Stimulated activated CD4-positive, alpha-beta T cell treated with anti-CD3 and anti-CD28 coated beads, Interleukin-1b, Interleukin-23, amount 100 ng/mL, for 24 hours (primary cell): Measurements from ENCODE around the gene EPC1.
A peak's percentile ranks its signal among the peaks of the same experiment; 100 is the strongest.

Source experiments
- DNase-seq, 4 experiments: peaks; one replicate each; pipeline ENCODE4 v3.0.0-alpha.2; 2020; ENCODE audit warnings: low read depth in 4 of 4, low spot score in 1 of 4

EPC1 gene

GRCh38 chr10:32338262-32338661, 8.7 kb downstream of the EPC1 start:
- DNase-seq = no peak

GRCh38 chr10:32337350-32337749, 9.6 kb downstream of the EPC1 start:
- no peak for DNase-seq

GRCh38 chr10:32333849-32334248, 13.1 kb downstream of the EPC1 start:
- DNase-seq = no peak

GRCh38 chr10:32332299-32332750, 14.6 kb downstream of the EPC1 start:
- DNase-seq = peak; percentile 49 to 68 (median 52)

GRCh38 chr10:32331606-32332005, 15.4 kb downstream of the EPC1 start:
- DNase-seq = no peak

- no peak for DNase-seq
These were observed 16.7 kb downstream of the EPC1 start for GRCh38 chr10:32330214-32330613.

GRCh38 chr10:32329061-32329460, 17.9 kb downstream of the EPC1 start:
- no peak for DNase-seq

GRCh38 chr10:32328499-32328898, 18.5 kb downstream of the EPC1 start:
- no peak for DNase-seq

- no peak for DNase-seq
These were observed 19.6 kb downstream of the EPC1 start for GRCh38 chr10:32327364-32327691.

- DNase-seq = no peak
These were observed 20.1 kb downstream of the EPC1 start for GRCh38 chr10:32326680-32327363.

GRCh38 chr10:32326119-32326518, 20.8 kb downstream of the EPC1 start:
- no peak for DNase-seq

GRCh38 chr10:32323051-32323450, 23.9 kb downstream of the EPC1 start:
- no peak for DNase-seq

- no peak for DNase-seq
These were observed 25.8 kb downstream of the EPC1 start for GRCh38 chr10:32321016-32321631.

GRCh38 chr10:32318476-32318896, 28.5 kb downstream of the EPC1 start:
- no peak for DNase-seq

- no peak for DNase-seq
These were observed 29.1 kb downstream of the EPC1 start for GRCh38 chr10:32317795-32318357.

GRCh38 chr10:32315424-32315823, 31.5 kb downstream of the EPC1 start:
- no peak for DNase-seq

- no peak for DNase-seq
These were observed 32.4 kb downstream of the EPC1 start for GRCh38 chr10:32314588-32314987.

- DNase-seq = no peak
These were observed 38.8 kb downstream of the EPC1 start for GRCh38 chr10:32308027-32308603.

- DNase-seq = no peak
These were observed 39.3 kb downstream of the EPC1 start for GRCh38 chr10:32307609-32308008.

- no peak for DNase-seq
These were observed 47.5 kb downstream of the EPC1 start for GRCh38 chr10:32299354-32299980.

GRCh38 chr10:32298075-32298812, 48.7 kb downstream of the EPC1 start:
- no peak for DNase-seq
